G401 (cell line): ENCODE results near the gene EDIL3. TPM values are rescaled to one million over a fixed set of nuclear protein-coding genes. Genes with fewer than 3 reads are reported as not detected.
A peak's percentile ranks its signal among the peaks of the same experiment; 100 is the strongest.

ENCODE experiments used
- DNase-seq: peaks from one replicate; pipeline ENCODE4 v3.0.0-alpha.2; 2015; ENCODE audit warnings: low spot score
- in situ Hi-C: cut with HindIII; loops from 2 replicates; pipeline ENCODE4 v1.10.0; 2016; ENCODE audit warnings: low sequenced_read_pairs, mixed read lengths
- total RNA-seq: library from RNA; depleted of rRNA; stranded (reverse); fragments of >200 nt; shearing (Covaris generic); gene quantifications from 2 replicates; pipeline ENCODE4 v1.2.3, GENCODE V29; 2014

The EDIL3 gene
- total RNA-seq, 1 experiment from 2014 or later, result not detected

- in situ Hi-C loops, result no loop called here
- no peak for DNase-seq
Observed at GRCh38 chr5:83947763-83948162, 436.9 kb downstream of the EDIL3 start.

GRCh38 chr5:83946516-83946915 is 438.2 kb downstream of the EDIL3 start:
- in situ Hi-C loops, result no loop called here
- no peak for DNase-seq

DNA sequence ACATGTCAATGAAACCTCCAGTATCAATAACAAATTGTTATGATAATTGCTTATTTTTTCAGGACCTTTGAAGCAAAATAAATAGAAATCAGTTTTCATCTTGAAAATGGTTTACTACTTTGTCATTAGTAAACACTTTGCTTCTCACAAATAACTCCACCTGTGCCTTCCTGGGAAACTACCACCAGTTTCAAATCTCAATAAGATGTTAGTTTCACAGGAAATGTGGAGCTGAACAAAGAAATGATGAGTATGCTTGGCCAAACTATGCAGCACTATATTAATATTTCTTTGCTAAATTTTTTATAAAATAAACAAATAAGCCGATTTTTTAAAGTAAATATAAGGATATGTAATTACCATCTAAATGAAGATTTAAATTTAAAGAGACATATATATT is 442.5 kb downstream of the EDIL3 start:
- in situ Hi-C loops, result no loop called here
- no peak for DNase-seq

- in situ Hi-C loops, result no loop called here
- no peak for DNase-seq
Observed at GRCh38 chr5:83937837-83938236, 446.8 kb downstream of the EDIL3 start.

DNA sequence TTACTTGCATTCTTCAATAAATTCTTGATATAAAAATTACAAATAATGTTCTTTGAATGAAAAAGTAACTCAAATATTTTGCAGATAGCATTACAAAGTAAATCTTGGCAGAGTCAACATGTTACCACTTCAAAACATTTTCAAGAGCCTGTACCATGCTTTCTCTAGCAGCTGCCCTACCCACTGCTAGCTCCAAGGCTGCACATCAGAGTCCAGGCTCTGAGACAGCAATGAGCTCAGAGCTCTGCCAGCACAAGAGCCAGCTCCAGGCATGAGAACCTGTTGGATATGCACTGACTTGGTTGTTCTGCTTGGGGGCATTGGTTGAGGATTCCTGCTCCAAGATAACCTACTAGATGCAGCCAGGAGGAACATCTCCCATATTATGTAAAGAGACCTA is 452.7 kb downstream of the EDIL3 start:
- no peak for DNase-seq
- in situ Hi-C loops, result no loop called here

- DNase-seq, result peak; percentile 69
- in situ Hi-C loops, result no loop called here
Observed at GRCh38 chr5:83927140-83927733, 457.4 kb downstream of the EDIL3 start.

DNA sequence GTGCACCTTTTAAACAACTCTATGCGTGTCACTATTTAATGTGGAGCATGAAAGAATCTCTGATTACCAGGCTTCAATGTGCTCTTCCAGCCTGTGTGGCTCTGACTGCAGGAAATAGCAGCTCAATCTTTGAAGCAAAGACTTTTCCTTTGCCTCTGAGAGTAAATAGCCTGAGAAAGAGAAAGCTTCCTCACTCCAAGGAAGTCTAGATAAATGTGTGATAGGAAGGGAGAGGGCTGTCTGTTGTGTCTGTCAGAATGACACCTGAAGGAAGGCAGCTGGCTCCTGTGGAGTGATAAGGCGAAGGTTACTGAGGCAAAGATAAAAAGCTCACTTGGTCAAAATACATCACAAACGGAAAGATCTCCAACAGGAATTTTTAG is 458.7 kb downstream of the EDIL3 start:
- no peak for DNase-seq
- in situ Hi-C loops, result no loop called here

- no peak for DNase-seq
- in situ Hi-C loops, result no loop called here
Observed at GRCh38 chr5:83925321-83925954, 459.2 kb downstream of the EDIL3 start.

GRCh38 chr5:83924891-83925290 is 459.8 kb downstream of the EDIL3 start:
- in situ Hi-C loops, result no loop called here
- no peak for DNase-seq

DNA sequence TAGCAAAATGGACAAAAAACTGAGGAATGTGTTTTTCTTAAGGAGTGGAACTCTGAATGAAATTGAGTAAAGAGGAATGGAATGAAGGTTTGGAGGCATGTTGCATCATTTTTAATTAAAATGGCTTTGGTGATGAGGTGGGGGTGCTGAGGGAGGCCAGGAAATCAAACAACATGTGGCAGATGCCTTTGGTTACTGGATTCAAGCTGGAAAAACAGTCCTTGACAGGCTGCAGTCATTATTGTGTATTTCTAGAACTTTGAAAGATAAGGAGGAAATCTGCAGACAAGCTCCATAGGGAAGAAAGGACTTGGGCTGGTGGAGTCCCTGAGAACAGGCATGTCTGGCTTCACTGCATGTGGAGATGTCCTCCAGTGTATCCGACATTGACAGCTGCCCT is 460.5 kb downstream of the EDIL3 start:
- in situ Hi-C loops, result no loop called here
- no peak for DNase-seq

GRCh38 chr5:83922699-83923098 is 462.0 kb downstream of the EDIL3 start:
- in situ Hi-C loops, result no loop called here
- DNase-seq, result peak; percentile 12

DNA sequence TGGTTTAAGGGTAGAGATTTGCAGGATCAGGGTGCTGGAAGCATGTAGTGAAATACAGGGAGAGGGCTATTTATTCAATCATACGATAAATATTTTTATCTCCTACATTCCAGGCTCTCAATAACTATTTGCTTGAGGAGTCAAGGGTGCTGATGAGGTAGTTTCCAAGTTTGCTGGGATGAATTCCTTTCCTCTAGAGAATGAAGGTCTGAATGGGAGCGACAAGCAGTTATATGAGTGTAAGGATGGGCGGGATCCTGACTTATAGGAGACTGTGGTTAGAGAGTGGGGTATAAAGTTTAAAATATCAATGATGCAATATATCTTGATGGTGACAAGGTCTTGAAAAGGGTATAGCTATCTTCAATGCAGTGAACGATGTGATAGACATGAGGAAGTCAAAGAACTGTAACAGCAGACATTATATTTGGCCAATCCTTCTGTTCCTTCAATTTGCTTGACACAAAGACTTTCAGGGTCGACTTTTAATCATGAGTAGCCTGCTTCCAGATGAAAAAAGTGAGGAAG is 462.9 kb downstream of the EDIL3 start:
- in situ Hi-C loops, result no loop called here
- no peak for DNase-seq

- in situ Hi-C loops, result no loop called here
- DNase-seq, result no peak
Observed at GRCh38 chr5:83919071-83920041, 465.3 kb downstream of the EDIL3 start.

GRCh38 chr5:83917261-83917908 is 467.3 kb downstream of the EDIL3 start:
- no peak for DNase-seq
- in situ Hi-C loops, result no loop called here

DNA sequence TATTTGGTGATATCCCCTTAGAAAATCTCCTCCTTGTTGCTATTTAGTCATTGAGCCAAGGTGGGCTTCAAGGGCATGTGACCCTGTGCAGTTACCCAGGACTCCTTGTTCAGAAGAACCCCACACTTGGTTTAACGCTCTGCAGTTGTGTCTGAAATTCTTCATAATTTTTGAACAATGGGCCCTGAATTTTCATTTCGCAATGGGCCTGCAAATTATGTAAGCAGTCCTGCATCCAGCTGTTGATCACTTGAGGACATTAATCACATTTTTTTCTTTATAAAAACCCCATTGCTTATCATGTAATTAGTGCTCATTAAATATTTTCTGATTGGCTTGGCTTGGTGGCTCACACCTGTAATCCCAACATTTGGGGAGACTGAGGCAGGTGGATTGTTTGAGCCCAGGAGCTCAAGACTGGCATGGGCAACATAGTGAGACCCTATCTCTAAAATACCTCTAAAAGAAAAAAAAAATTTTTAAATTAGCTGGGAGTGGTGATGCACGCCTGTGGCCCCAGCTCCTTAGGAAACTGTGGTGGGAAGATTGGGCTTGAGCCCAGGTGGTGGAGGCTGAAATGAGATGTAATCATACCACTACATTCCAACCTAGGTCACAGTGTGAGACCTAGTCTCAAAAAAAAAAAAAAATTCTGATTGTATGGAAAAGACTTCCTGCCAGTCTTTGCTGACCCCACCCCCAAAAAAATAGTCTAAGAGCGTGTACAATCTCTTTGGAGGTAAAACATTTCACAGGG is 469.8 kb downstream of the EDIL3 start:
- in situ Hi-C loops, result no loop called here
- DNase-seq, result no peak

DNA sequence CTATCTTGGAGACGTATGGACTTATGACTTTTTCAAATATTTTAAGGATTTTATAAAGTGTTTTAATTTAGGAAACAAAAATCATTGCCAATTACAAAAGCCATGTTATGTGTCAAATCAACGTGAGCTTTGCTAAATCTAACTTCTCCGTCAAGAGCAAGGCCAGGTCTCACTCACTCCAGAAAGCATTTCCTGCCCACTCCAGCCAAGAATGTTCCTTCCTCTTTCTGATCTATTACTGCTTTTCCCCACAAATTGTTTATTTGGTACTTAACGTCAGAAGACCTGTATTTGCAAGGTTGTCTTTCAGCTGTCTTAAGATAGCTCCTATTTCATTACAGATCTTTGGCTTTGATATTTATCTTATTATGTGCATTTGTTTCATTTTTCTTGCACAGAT is 470.5 kb downstream of the EDIL3 start:
- DNase-seq, result no peak
- in situ Hi-C loops, result no loop called here

GRCh38 chr5:83913593-83913992 is 471.1 kb downstream of the EDIL3 start:
- in situ Hi-C loops, result no loop called here

GRCh38 chr5:83911367-83911919 is 473.2 kb downstream of the EDIL3 start:
- no peak for DNase-seq
- in situ Hi-C loops, result no loop called here

More at GRCh38 chr5:83913593-83913992, 471.1 kb downstream of the EDIL3 start:
- DNase-seq, result no peak
